B cell (primary cell): ENCODE data around the gene ARHGAP25. TPM values are rescaled to one million over a fixed set of nuclear protein-coding genes. Genes with fewer than 3 reads are reported as not detected.
A peak's percentile ranks its signal among the peaks of the same experiment; 100 is the strongest.

ENCODE experiments used
- ATAC-seq: fragments of 200-7000 bp; cut with Tn5 transposase; one replicate; pipeline ENCODE4 v1.10.0; 2021; ENCODE audit warnings: low read depth, mild to moderate bottlenecking, moderate number of reproducible peaks, moderate library complexity
- CTCF ChIA-PET: fragments of 350-600 bp; sonication (Branson Sonifier 250); formaldehyde crosslinking; loops from one replicate; lab custom pipeline; 2021; ENCODE audit warnings: antibody characterized with exemption, inconsistent platforms; lab: Charles Lee
- POLR2A ChIA-PET: fragments of 350-600 bp; sonication (Branson Sonifier 250); formaldehyde crosslinking; loops from one replicate; lab custom pipeline; 2021; ENCODE audit warnings: antibody characterized with exemption; lab: Charles Lee
- DNase-seq: peaks from one replicate; pipeline ENCODE4 v3.0.0; 2013
- H2AFZ ChIP-seq: 2 replicates; pipeline ENCODE4 v1.6.1; 2012; ENCODE audit warnings: mild to moderate bottlenecking, low read depth, low read length; ENCODE audit not compliant: insufficient read depth, poor library complexity, severe bottlenecking
- H3K27ac ChIP-seq, 2 donors: 1 replicate in 1 of 2; 2 replicates in 1 of 2; pipeline ENCODE4 v1.5.1; 2012 to 2013; ENCODE audit warnings: low read length in 2 of 2, mild to moderate bottlenecking in 2 of 2, moderate library complexity in 1 of 2
- H3K27me3 ChIP-seq, 4 experiments: fragments of 200-600 bp in 1 of 4; sonication (generic) in 1 of 4; replicated peaks in 1 of 4; 1 replicate in 2 of 4; 2 replicates in 2 of 4; pipeline versions ENCODE4 v1.6.1 to v1.7.0; 2013 to 2016; ENCODE audit warnings: low read length in 3 of 4, mild to moderate bottlenecking in 2 of 4, mixed read lengths in 1 of 4, moderate library complexity in 1 of 4; ENCODE audit not compliant: insufficient read depth in 4 of 4, control insufficient read depth in 3 of 4; ENCODE audit errors: control extremely low read depth in 1 of 4
- H3K36me3 ChIP-seq, 2 experiments: replicated peaks in 1 of 2; 1 replicate in 1 of 2; 2 replicates in 1 of 2; pipeline versions ENCODE4 v1.6.1 to v1.7.1; 2013; ENCODE audit warnings: low read length in 1 of 2; ENCODE audit not compliant: insufficient read depth in 2 of 2, control insufficient read depth in 1 of 2; ENCODE audit errors: control extremely low read depth in 1 of 2, extremely low read depth in 1 of 2
- H3K4me1 ChIP-seq, 2 donors: fragments of 200-600 bp in 1 of 2; sonication (generic) in 1 of 2; 1 replicate in 1 of 2; 2 replicates in 1 of 2; pipeline versions ENCODE4 v1.5.1 to v1.6.1; 2013 to 2017; ENCODE audit warnings: low read length in 2 of 2; ENCODE audit not compliant: control insufficient read depth in 2 of 2, insufficient read depth in 2 of 2
- H3K4me2 ChIP-seq: replicated peaks from 2 replicates; pipeline ENCODE3; 2012; ENCODE audit warnings: mild to moderate bottlenecking, low read depth, low read length; ENCODE audit not compliant: poor library complexity, severe bottlenecking
- H3K4me3 ChIP-seq, 5 experiments: fragments of 200-600 bp in 1 of 5; sonication (generic) in 1 of 5; 1 replicate in 3 of 5; 2 replicates in 2 of 5; pipeline versions ENCODE4 v1.5.1 to v1.7.0; 2011 to 2016; ENCODE audit warnings: low read length in 4 of 5, mild to moderate bottlenecking in 4 of 5, low read depth in 2 of 5, control low read depth in 1 of 5, moderate library complexity in 1 of 5; ENCODE audit not compliant: insufficient read depth in 1 of 5; ENCODE audit errors: control extremely low read depth in 1 of 5, extremely low read depth in 1 of 5
- H3K79me2 ChIP-seq: fragments of 200-600 bp; sonication (generic); one replicate; pipeline ENCODE4 v1.6.0; 2016; ENCODE audit warnings: low read length; ENCODE audit not compliant: control insufficient read depth, insufficient read depth
- H3K9ac ChIP-seq: fragments of 200-600 bp; sonication (generic); 2 replicates; pipeline ENCODE4 v1.6.1; 2017; ENCODE audit warnings: mild to moderate bottlenecking, low read length, moderate library complexity
- H3K9me3 ChIP-seq, 3 donors: one replicate each; pipeline versions ENCODE4 v1.6.1 to v1.7.1; 2013; ENCODE audit warnings: low read length in 2 of 3; ENCODE audit not compliant: control insufficient read depth in 2 of 3, insufficient read depth in 1 of 3; ENCODE audit errors: control extremely low read depth in 1 of 3
- H4K20me1 ChIP-seq: 2 replicates; pipeline ENCODE4 v1.6.0; 2012; ENCODE audit warnings: mild to moderate bottlenecking, low read length; ENCODE audit not compliant: insufficient read depth, control insufficient read depth, poor library complexity, severe bottlenecking
- H3K27ac Mint-ChIP-seq: one replicate; pipeline ENCODE4 v1.8.0; 2021; ENCODE audit warnings: mixed read lengths
- H3K27me3 Mint-ChIP-seq: one replicate; pipeline ENCODE4 v1.8.0; 2021; ENCODE audit warnings: mixed read lengths
- H3K4me1 Mint-ChIP-seq: one replicate; pipeline ENCODE4 v1.8.0; 2021; ENCODE audit warnings: mixed read lengths
- H3K4me3 Mint-ChIP-seq: one replicate; pipeline ENCODE4 v1.8.0; 2021; ENCODE audit warnings: mixed read lengths
- H3K9me3 Mint-ChIP-seq: one replicate; pipeline ENCODE4 v1.8.0; 2022; ENCODE audit warnings: mixed read lengths; ENCODE audit not compliant: insufficient read depth
- EZH2 ChIP-seq: IDR thresholded peaks from 2 replicates; pipeline ENCODE4 v1.6.1; 2012; ENCODE audit warnings: borderline replicate concordance, low read depth, mild to moderate bottlenecking, moderate library complexity, low read length; ENCODE audit not compliant: insufficient read depth, poor library complexity, severe bottlenecking
- WGBS: methylation state at CpG from one replicate; pipeline ENCODE4 v1.1.5; 2013; ENCODE audit warnings: missing lambda C conversion rate; ENCODE audit not compliant: insufficient coverage; 5-methylcytosine and 5-hydroxymethylcytosine counted together
- intact Hi-C: fragments of 100-400 bp; cut with micrococcal nuclease; formaldehyde crosslinking; loops from one replicate; pipeline ENCODE4 v1.10.0; 2022
- polyA plus RNA-seq: library from polyadenylated mRNA; depleted of rRNA; stranded (reverse); fragments of >200 nt; gene quantifications from 2 replicates; pipeline ENCODE4 v1.2.3, GENCODE V29; 2012
- total RNA-seq, 2 donors: library from RNA; stranded (reverse); fragments of 120-200 nt in 1 of 2; gene quantifications; 1 replicate in 1 of 2; 2 replicates in 1 of 2; pipeline versions ENCODE4 v1.2.3 to v1.2.4, GENCODE V29; 2013 to 2022
- TF ChIP-seq, protein P1 (sequence below): fragments of 200-600 bp; IDR thresholded peaks from one replicate; pipeline ENCODE4 v1.8.0; 2022; ENCODE audit warnings: antibody characterized with exemption, mild to moderate bottlenecking

Gene ARHGAP25
- total and polyA plus RNA-seq, 2 donors (not counting 1 experiment from before 2014, with no cell fraction given) = 97.9 to 207 TPM

DNA sequence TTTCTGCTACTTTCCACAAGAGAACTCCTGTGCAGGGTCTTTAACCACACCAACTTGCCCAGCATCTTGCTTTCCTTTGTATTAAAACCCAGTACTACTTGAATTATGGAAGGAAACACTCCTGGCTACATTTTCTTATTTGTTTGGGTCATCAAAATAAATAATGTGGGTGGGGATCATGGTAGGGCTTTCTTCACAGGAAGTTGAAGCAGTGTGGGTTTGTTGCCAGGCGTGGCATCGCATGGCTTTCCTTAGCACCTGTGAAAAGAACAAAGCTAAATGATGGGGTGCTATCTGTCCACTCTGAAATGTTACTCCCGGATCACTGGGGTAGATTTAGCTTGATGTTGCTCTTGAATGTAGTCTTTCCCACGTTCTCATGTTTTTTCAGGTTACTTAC lies 18.7 kb downstream of the ARHGAP25 start:
- H2AFZ ChIP-seq = peak overlapping the region; percentile 30
- DNase-seq = peak; percentile 43
- H3K9me3 Mint-ChIP-seq = no peaks in the 10 kb centered on the region
- intact Hi-C loops = loop anchor here (2.0 to 5.0 kb wide), 3 partner anchors 13 to 39 kb away; no protein-coding TSS in a partner anchor
- H3K79me2 ChIP-seq = peaks cover 99% of the 10 kb centered on the region
- peak overlapping the region; percentile 69 for H3K4me3 Mint-ChIP-seq
- H3K27ac Mint-ChIP-seq = peak overlapping the region; percentile 88
- TF ChIP-seq, protein P1, sequence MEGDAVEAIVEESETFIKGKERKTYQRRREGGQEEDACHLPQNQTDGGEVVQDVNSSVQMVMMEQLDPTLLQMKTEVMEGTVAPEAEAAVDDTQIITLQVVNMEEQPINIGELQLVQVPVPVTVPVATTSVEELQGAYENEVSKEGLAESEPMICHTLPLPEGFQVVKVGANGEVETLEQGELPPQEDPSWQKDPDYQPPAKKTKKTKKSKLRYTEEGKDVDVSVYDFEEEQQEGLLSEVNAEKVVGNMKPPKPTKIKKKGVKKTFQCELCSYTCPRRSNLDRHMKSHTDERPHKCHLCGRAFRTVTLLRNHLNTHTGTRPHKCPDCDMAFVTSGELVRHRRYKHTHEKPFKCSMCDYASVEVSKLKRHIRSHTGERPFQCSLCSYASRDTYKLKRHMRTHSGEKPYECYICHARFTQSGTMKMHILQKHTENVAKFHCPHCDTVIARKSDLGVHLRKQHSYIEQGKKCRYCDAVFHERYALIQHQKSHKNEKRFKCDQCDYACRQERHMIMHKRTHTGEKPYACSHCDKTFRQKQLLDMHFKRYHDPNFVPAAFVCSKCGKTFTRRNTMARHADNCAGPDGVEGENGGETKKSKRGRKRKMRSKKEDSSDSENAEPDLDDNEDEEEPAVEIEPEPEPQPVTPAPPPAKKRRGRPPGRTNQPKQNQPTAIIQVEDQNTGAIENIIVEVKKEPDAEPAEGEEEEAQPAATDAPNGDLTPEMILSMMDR = no peak
- no peak for TF ChIP-seq EZH2
- H3K27ac ChIP-seq = peak overlapping the region; percentile 32 to 52
- H3K4me2 ChIP-seq = peak overlapping the region; percentile 33
- no peaks in the 10 kb centered on the region for H3K27me3 Mint-ChIP-seq
- H3K9me3 ChIP-seq = peaks cover 0 to 4% (median 0%) of the 10 kb centered on the region in 3 donors
- ChIA-PET CTCF (interaction anchor here (0.7 to 17.7 kb wide), 17 partner anchors 13 to 290 kb away, joined by 4 to 425 read pairs (median 24); partner anchors contain the start of genes APLF, ARHGAP25 and FBXO48), POLR2A (interaction anchor here (0.6 to 1.3 kb wide), 5 partner anchors 13 to 85 kb away, joined by 3 to 9 read pairs (median 5); no protein-coding TSS in a partner anchor)
- H3K9ac ChIP-seq = no peak overlapping the region
- WGBS = 6% methylated on average over 2 of the region's 4 CpGs
- no peak overlapping the region for H3K4me3 ChIP-seq
- H3K27me3 ChIP-seq = no peaks in the 10 kb centered on the region
- no peak for ATAC-seq
- H4K20me1 ChIP-seq = no peaks in the 10 kb centered on the region
- peaks cover 0 to 8% of the 10 kb centered on the region in 2 experiments for H3K36me3 ChIP-seq
- H3K4me1 Mint-ChIP-seq = peaks cover 63% of the 10 kb centered on the region
- peaks cover 51% of the 10 kb centered on the region in 2 donors for H3K4me1 ChIP-seq

DNA sequence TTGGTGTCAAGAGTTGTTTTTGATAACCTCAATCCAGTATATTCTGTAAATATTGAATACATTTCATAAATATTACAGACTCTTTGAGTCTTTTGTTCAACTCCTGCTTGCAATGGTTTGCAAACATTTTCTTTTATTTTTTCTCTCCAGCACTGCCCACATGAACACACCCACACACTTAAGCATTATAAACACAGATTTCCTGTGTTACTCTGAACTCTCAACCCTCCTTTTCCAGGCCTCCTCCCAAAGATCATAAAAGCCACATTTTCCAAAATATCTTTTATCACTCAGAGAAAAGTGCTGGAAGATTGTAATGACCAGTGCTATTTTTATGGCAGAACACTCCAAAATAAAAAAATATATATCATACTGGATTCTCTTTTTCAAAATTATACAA lies 20.5 kb downstream of the ARHGAP25 start:
- H3K4me2 ChIP-seq = peak overlapping the region; percentile 20
- Mint-ChIP-seq H3K4me3 (peak overlapping the region; percentile 10), H3K27ac (no peak overlapping the region), H3K27me3 (no peaks in the 10 kb centered on the region), H3K4me1 (peaks cover 64% of the 10 kb centered on the region), H3K9me3 (no peaks in the 10 kb centered on the region)
- no peak for DNase-seq
- no peaks in the 10 kb centered on the region for H3K27me3 ChIP-seq
- intact Hi-C loops = no loop called here
- H3K9ac ChIP-seq = no peak overlapping the region
- peaks cover 0 to 4% (median 0%) of the 10 kb centered on the region in 3 donors for H3K9me3 ChIP-seq
- no peaks in the 10 kb centered on the region for H4K20me1 ChIP-seq
- peaks cover 95% of the 10 kb centered on the region for H3K79me2 ChIP-seq
- no peak overlapping the region for H2AFZ ChIP-seq
- peaks cover 0 to 8% of the 10 kb centered on the region in 2 experiments for H3K36me3 ChIP-seq
- peak overlapping the region in 1 of 5 experiments; percentile 3 for H3K4me3 ChIP-seq
- ChIA-PET POLR2A (no interaction called here), CTCF (interaction anchor here (0.8 to 12.1 kb wide), 8 partner anchors 15 to 290 kb away, joined by 3 to 425 read pairs (median 5); no protein-coding TSS in a partner anchor)
- ATAC-seq = no peak
- no peak for TF ChIP-seq EZH2
- TF ChIP-seq, protein P1 = no peak
- H3K4me1 ChIP-seq = peaks cover 38 to 48% of the 10 kb centered on the region in 2 donors
- peak overlapping the region in 1 of 2 donors; percentile 7 for H3K27ac ChIP-seq
